Activated naive CD4-positive, alpha-beta T cell treated with anti-CD3 and anti-CD28 coated beads, Interleukin-2, amount 10 ng/mL, durations not matched to agents 7 days and 5 days (primary cell): ENCODE measurements around the gene MMS22L.
A peak's percentile ranks its signal among the peaks of the same experiment; 100 is the strongest.

ENCODE experiments used
- CTCF ChIA-PET: fragments of 350-600 bp; sonication (Branson Sonifier 250); formaldehyde crosslinking; loops from one replicate; lab custom pipeline; 2021; ENCODE audit warnings: antibody characterized with exemption; lab: Charles Lee
- DNase-seq: peaks from one replicate; pipeline ENCODE4 v3.0.0-alpha.2; 2020
- H3K27ac Mint-ChIP-seq: one replicate; pipeline ENCODE4 v1.8.0; 2021; ENCODE audit warnings: mild to moderate bottlenecking, moderate library complexity, mixed read lengths
- H3K27me3 Mint-ChIP-seq: one replicate; pipeline ENCODE4 v1.8.0; 2021; ENCODE audit warnings: mild to moderate bottlenecking, mixed read lengths
- H3K36me3 Mint-ChIP-seq: one replicate; pipeline ENCODE4 v1.8.0; 2021; ENCODE audit warnings: mixed read lengths
- H3K4me1 Mint-ChIP-seq: one replicate; pipeline ENCODE4 v1.8.0; 2021; ENCODE audit warnings: mixed read lengths
- H3K4me3 Mint-ChIP-seq: one replicate; pipeline ENCODE4 v1.8.0; 2021; ENCODE audit warnings: mild to moderate bottlenecking, moderate library complexity, mixed read lengths
- H3K9me3 Mint-ChIP-seq: one replicate; pipeline ENCODE4 v1.8.0; 2021; ENCODE audit warnings: mixed read lengths

The MMS22L gene

DNA sequence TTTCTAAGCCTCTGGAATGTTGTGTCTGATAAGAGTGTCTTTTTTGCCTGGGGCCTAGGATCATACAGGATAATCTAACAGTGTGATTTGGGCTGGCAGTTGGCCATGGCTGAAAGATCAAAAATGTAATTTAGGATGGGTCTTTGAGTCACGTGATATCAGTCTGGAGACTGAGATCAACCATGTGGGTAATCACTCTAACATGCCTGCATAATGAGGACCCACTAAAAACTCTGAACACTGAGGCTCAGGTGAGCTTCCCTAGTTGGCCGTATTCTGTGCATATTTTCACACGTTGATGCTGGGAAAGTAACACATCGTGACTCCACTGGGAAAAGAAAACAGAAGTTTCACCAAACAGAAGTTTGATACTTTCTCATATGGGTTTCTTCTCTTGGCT lies 6.3 kb upstream of the MMS22L start:
- Mint-ChIP-seq H3K27ac (no peak overlapping the region), H3K4me3 (no peak overlapping the region), H3K9me3 (peaks cover 3% of the 10 kb centered on the region), H3K36me3 (no peaks in the 10 kb centered on the region), H3K27me3 (peaks cover 4% of the 10 kb centered on the region), H3K4me1 (no peaks in the 10 kb centered on the region)
- CTCF ChIA-PET = no interaction called here
- DNase-seq = no peak

GRCh38 chr6:97288188-97288587 lies 5.2 kb upstream of the MMS22L start:
- peaks cover 7% of the 10 kb centered on the region for H3K4me1 Mint-ChIP-seq
- peaks cover 6% of the 10 kb centered on the region for H3K27me3 Mint-ChIP-seq
- no peaks in the 10 kb centered on the region for H3K36me3 Mint-ChIP-seq
- DNase-seq = no peak
- no peak overlapping the region for H3K27ac Mint-ChIP-seq
- CTCF ChIA-PET = interaction anchor here (1.4 kb wide), 1 partner anchor 102 kb away, joined by 4 read pairs; no protein-coding TSS in a partner anchor
- H3K9me3 Mint-ChIP-seq = peaks cover 3% of the 10 kb centered on the region
- H3K4me3 Mint-ChIP-seq = no peak overlapping the region

GRCh38 chr6:97282238-97282725 lies 734 bp downstream of the MMS22L start:
- H3K9me3 Mint-ChIP-seq = no peaks in the 10 kb centered on the region
- peak overlapping the region; percentile 89 for H3K27ac Mint-ChIP-seq
- H3K27me3 Mint-ChIP-seq = peaks cover 5% of the 10 kb centered on the region
- H3K4me3 Mint-ChIP-seq = peak overlapping the region; percentile 90
- H3K36me3 Mint-ChIP-seq = peaks cover 25% of the 10 kb centered on the region
- CTCF ChIA-PET = no interaction called here
- DNase-seq = peak; percentile 22
- H3K4me1 Mint-ChIP-seq = peaks cover 42% of the 10 kb centered on the region

DNA sequence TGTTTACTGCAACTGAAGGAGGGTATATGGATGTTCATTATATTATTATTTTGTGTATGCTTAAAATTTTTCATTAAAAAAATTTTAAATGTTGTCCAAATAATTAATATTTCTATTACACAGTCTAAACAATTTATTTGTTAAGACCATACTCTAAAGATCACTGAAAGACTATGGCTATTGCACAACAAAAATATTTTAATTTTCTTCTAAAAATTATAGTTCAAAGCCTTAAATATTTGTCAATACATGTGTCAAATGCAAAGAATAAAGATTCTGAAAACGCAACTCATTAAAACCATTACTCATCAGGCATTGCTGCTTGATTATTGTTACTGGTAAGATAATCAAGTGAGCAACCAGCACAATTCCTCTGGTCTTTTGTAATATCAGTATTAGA lies 2.2 kb downstream of the MMS22L start:
- Mint-ChIP-seq H3K9me3 (no peaks in the 10 kb centered on the region), H3K4me3 (peak overlapping the region; percentile 90), H3K36me3 (peaks cover 31% of the 10 kb centered on the region), H3K27me3 (peaks cover 5% of the 10 kb centered on the region), H3K4me1 (peaks cover 43% of the 10 kb centered on the region), H3K27ac (no peak overlapping the region)
- DNase-seq = no peak
- CTCF ChIA-PET = no interaction called here

DNA sequence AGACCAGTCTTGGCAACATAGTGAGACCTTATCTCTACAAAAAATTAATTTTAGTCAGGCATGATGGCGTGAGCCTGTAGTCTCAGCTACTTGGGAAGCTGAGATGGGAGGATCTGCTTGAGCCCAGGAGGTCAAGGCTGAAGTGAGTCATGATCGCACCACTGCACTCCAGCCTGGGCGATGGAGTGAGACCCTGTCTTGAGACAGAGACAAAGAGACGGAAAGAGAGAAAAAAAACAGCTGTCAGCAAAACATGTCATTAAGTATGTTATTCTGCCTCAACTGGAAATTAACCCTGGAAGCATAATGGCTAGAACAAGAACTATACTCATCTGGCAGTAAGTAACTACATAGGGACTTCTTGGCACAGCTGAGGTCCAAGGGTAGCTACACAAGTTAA lies 7.2 kb downstream of the MMS22L start:
- no peaks in the 10 kb centered on the region for H3K27me3 Mint-ChIP-seq
- no peak overlapping the region for H3K4me3 Mint-ChIP-seq
- CTCF ChIA-PET = no interaction called here
- peaks cover 52% of the 10 kb centered on the region for H3K36me3 Mint-ChIP-seq
- no peak for DNase-seq
- H3K27ac Mint-ChIP-seq = no peak overlapping the region
- H3K4me1 Mint-ChIP-seq = peaks cover 24% of the 10 kb centered on the region
- H3K9me3 Mint-ChIP-seq = no peaks in the 10 kb centered on the region

DNA sequence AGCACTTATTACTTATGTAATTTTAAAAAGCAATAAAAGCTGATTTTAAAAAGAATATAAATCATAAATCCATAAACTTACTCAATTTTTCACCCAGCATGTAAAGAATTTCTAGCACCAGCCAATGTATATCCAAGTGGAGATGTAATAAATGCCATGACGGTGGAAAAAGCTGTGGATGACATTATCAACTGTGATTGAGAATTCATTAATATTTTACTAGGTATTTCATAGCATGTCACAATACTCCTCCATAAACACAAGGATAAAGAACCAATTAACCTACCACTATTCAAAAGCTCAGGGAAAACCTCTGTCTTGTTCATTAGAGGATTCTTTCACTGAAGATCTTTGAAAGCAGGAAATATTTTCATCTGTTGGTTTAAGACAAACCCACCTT lies 13.2 kb downstream of the MMS22L start:
- peaks cover 49% of the 10 kb centered on the region for H3K36me3 Mint-ChIP-seq
- CTCF ChIA-PET = no interaction called here
- no peak for DNase-seq
- no peak overlapping the region for H3K4me3 Mint-ChIP-seq
- H3K4me1 Mint-ChIP-seq = peaks cover 5% of the 10 kb centered on the region
- no peaks in the 10 kb centered on the region for H3K9me3 Mint-ChIP-seq
- H3K27me3 Mint-ChIP-seq = no peaks in the 10 kb centered on the region
- H3K27ac Mint-ChIP-seq = no peak overlapping the region

DNA sequence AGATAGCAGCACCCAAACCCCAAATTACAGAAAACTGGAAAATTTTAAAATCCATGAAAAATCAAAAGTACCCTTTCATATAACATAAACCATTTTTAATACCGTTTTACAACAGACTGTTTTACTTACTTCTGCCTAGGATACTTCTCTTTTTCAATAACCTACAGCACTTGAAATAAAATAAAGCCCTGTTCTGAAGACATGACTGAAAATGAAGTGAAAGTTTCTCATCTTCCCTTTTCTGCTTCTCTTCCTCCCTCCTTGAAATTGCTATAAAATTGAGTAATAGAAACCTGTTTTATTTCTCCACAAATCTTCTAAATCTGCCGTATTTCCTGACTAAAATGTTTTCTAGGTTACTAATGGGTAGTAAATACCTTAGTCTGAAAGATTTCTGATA lies 20.3 kb downstream of the MMS22L start:
- Mint-ChIP-seq H3K9me3 (no peaks in the 10 kb centered on the region), H3K4me1 (peaks cover 2% of the 10 kb centered on the region), H3K36me3 (peaks cover 59% of the 10 kb centered on the region), H3K4me3 (no peak overlapping the region), H3K27me3 (no peaks in the 10 kb centered on the region), H3K27ac (no peak overlapping the region)
- DNase-seq = no peak
- CTCF ChIA-PET = no interaction called here

DNA sequence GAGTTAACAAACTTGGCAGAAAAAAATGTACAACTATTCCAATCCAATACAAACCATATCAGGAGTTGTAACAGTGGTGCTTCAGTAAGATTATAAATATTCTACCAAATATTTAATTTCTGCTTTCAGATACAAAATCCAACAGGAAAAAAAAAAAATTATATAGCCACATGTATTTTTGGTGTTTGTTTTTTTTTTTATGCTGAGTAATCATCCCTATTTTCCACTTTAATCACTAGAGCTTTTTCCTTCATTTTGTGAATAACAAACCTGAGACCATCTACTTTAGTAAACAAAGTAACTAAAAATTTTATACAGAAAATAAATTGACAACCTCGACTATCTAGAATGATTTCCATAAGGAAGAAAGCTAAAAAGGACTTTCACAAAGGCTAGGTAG lies 36.2 kb downstream of the MMS22L start:
- Mint-ChIP-seq H3K27ac (no peak overlapping the region), H3K27me3 (no peaks in the 10 kb centered on the region), H3K36me3 (peaks cover 39% of the 10 kb centered on the region), H3K4me1 (no peaks in the 10 kb centered on the region), H3K4me3 (no peak overlapping the region), H3K9me3 (peaks cover 6% of the 10 kb centered on the region)
- no peak for DNase-seq
- CTCF ChIA-PET = no interaction called here

DNA sequence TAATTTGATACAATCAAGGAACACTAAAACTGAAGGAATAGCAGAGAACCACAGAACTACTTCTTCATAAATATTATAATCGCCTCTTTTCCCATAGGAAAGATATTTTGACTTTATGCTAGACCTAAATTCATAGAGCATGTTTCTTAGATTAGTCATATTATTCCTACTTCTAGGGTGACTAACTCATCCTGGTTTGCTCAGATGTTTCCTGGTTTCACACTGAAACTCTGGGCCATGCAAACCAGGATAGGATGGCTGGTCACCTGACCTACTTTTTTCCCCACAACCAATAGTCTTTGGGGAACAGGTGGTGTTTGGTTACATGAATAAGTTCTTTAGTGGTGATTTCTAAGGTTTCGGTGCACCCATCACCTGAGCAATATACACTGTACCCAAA lies 42.8 kb downstream of the MMS22L start:
- H3K36me3 Mint-ChIP-seq = peaks cover 57% of the 10 kb centered on the region
- H3K9me3 Mint-ChIP-seq = peaks cover 11% of the 10 kb centered on the region
- CTCF ChIA-PET = no interaction called here
- no peak overlapping the region for H3K27ac Mint-ChIP-seq
- H3K4me3 Mint-ChIP-seq = no peak overlapping the region
- no peaks in the 10 kb centered on the region for H3K27me3 Mint-ChIP-seq
- H3K4me1 Mint-ChIP-seq = no peaks in the 10 kb centered on the region
- no peak for DNase-seq

- Mint-ChIP-seq H3K27ac (no peak overlapping the region), H3K9me3 (no peaks in the 10 kb centered on the region), H3K4me3 (no peak overlapping the region), H3K4me1 (no peaks in the 10 kb centered on the region), H3K27me3 (no peaks in the 10 kb centered on the region), H3K36me3 (peaks cover 44% of the 10 kb centered on the region)
- no peak for DNase-seq
- CTCF ChIA-PET = no interaction called here
These were observed 51.1 kb downstream of the MMS22L start for GRCh38 chr6:97231911-97232310.

DNA sequence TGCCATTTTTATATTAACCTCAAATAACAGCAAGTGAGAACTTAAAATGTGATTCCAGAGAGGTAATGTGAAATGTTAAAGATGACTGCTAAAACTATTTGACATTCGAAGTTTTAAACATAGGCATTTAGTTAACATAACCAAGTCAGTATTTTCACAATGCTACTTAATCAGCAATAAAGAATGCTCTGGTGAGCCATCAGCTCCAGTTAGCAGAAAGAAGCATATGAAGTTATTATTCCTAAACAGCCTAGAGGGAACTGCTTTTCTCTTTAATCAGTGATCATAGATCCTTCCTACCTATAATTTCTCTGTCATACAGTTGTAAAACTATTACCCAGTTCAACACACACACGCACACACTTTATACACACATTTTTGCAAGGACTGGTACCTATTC lies 60.1 kb downstream of the MMS22L start:
- CTCF ChIA-PET = no interaction called here
- Mint-ChIP-seq H3K27me3 (no peaks in the 10 kb centered on the region), H3K4me1 (no peaks in the 10 kb centered on the region), H3K4me3 (no peak overlapping the region), H3K9me3 (no peaks in the 10 kb centered on the region), H3K27ac (no peak overlapping the region), H3K36me3 (peaks cover 18% of the 10 kb centered on the region)
- DNase-seq = no peak

DNA sequence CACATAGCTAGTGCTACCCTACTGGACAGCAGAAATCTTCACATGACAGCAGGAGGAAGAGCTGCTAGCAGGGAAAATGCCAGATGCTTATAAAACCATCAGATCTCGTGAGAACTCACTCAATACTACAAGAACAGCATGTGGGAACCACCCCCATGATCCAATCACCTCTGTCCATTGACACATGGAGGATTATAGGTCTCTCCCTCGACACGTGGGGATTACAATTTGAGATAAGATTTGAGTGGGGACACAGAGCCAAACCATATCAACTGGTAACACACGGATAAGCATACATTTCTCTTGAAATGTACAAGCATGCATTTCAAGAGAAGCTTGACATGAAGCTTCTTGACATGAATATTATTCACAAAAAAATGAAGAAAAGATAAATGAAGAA lies 64.1 kb downstream of the MMS22L start:
- H3K36me3 Mint-ChIP-seq = peaks cover 10% of the 10 kb centered on the region
- no peaks in the 10 kb centered on the region for H3K4me1 Mint-ChIP-seq
- DNase-seq = no peak
- CTCF ChIA-PET = interaction anchor here (0.6 to 1.0 kb wide), 2 partner anchors 9 to 19 kb away, joined by 3 to 4 read pairs; no protein-coding TSS in a partner anchor
- no peaks in the 10 kb centered on the region for H3K9me3 Mint-ChIP-seq
- H3K4me3 Mint-ChIP-seq = no peak overlapping the region
- no peaks in the 10 kb centered on the region for H3K27me3 Mint-ChIP-seq
- H3K27ac Mint-ChIP-seq = no peak overlapping the region

- DNase-seq = no peak
- no peaks in the 10 kb centered on the region for H3K4me1 Mint-ChIP-seq
- CTCF ChIA-PET = interaction anchor here (0.7 to 1.9 kb wide), 3 partner anchors 13 to 28 kb away, joined by 3 to 5 read pairs (median 3); no protein-coding TSS in a partner anchor
- H3K9me3 Mint-ChIP-seq = no peaks in the 10 kb centered on the region
- H3K4me3 Mint-ChIP-seq = no peak overlapping the region
- no peak overlapping the region for H3K27ac Mint-ChIP-seq
- H3K36me3 Mint-ChIP-seq = peaks cover 15% of the 10 kb centered on the region
- no peaks in the 10 kb centered on the region for H3K27me3 Mint-ChIP-seq
These were observed 67.8 kb downstream of the MMS22L start for GRCh38 chr6:97215157-97215769.

- H3K36me3 Mint-ChIP-seq = peaks cover 10% of the 10 kb centered on the region
- H3K4me3 Mint-ChIP-seq = no peak overlapping the region
- no peaks in the 10 kb centered on the region for H3K27me3 Mint-ChIP-seq
- H3K4me1 Mint-ChIP-seq = no peaks in the 10 kb centered on the region
- CTCF ChIA-PET = interaction anchor here (1.2 to 1.9 kb wide), 2 partner anchors 13 to 27 kb away, joined by 3 to 5 read pairs; no protein-coding TSS in a partner anchor
- DNase-seq = no peak
- no peak overlapping the region for H3K27ac Mint-ChIP-seq
- no peaks in the 10 kb centered on the region for H3K9me3 Mint-ChIP-seq
These were observed 68.3 kb downstream of the MMS22L start for GRCh38 chr6:97214671-97215070.

GRCh38 chr6:97207383-97207782 lies 75.6 kb downstream of the MMS22L start:
- H3K9me3 Mint-ChIP-seq = no peaks in the 10 kb centered on the region
- H3K36me3 Mint-ChIP-seq = peaks cover 13% of the 10 kb centered on the region
- no peak for DNase-seq
- no peaks in the 10 kb centered on the region for H3K4me1 Mint-ChIP-seq
- CTCF ChIA-PET = no interaction called here
- no peaks in the 10 kb centered on the region for H3K27me3 Mint-ChIP-seq
- H3K4me3 Mint-ChIP-seq = no peak overlapping the region
- H3K27ac Mint-ChIP-seq = no peak overlapping the region
